Measurements from ENCODE around the gene PAX2. TPM values are rescaled to one million over a fixed set of nuclear protein-coding genes. Genes with fewer than 3 reads are reported as not detected.

Gene PAX2
- not detected in 2 replicates for total RNA-seq

GRCh38 chr10:100744987-100745881 is at the start of gene PAX2:
Gene PAX2, plus strand, starts transcription at chr10:100745582. Its CDS starts 679 bp downstream, at chr10:100746261.

Other genes starting within 250 kb of the PAX2 start
- gene SEC31B, start 225.7 kb upstream of the PAX2 start, total RNA-seq = 2.4 and 5.4 TPM in 2 replicates
- 170 and 206 TPM in 2 replicates for gene NDUFB8, start 215.7 kb upstream of the PAX2 start, total RNA-seq
- 6.9 and 11.6 TPM in 2 replicates for gene HIF1AN, start 209.6 kb upstream of the PAX2 start, total RNA-seq
- gene SLF2, start 167.4 kb downstream of the PAX2 start, total RNA-seq = 20.6 and 22.5 TPM in 2 replicates
- gene SEMA4G, start 223.9 kb downstream of the PAX2 start, total RNA-seq = 0.63 and 0.94 TPM in 2 replicates
- 40.0 and 50.7 TPM in 2 replicates for gene MRPL43, start 241.9 kb downstream of the PAX2 start, total RNA-seq
- gene TWNK, start 242.0 kb downstream of the PAX2 start, total RNA-seq = 7.6 and 9.4 TPM in 2 replicates

Data from endothelial cell of coronary artery (primary cell).